ENCODE measurements around the gene CPEB3. TPM values are rescaled to one million over a fixed set of nuclear protein-coding genes. Genes with fewer than 3 reads are reported as not detected.
"Not testable (repeated sequence)": the region's sequence is repeated elsewhere in the genome, so short reads cannot be mapped to it uniquely, and the experiment has no call there.

The CPEB3 gene
- total and polyA plus RNA-seq, 9 donors = 2.3 to 6.6 (median 5.6) TPM

- Histone ChIP-seq H3K9me3 (no peaks in the 10 kb centered on the region), H3K27me3 (no peaks in the 10 kb centered on the region), H3K4me3 (no peak overlapping the region), H3K4me1 (ENCODE audit: insufficient read depth) (peaks cover 2% of the 10 kb centered on the region), H3K27ac (peak overlapping the region in 1 of 2 donors; percentile 22), H3K36me3 (no peaks in the 10 kb centered on the region)
- TF ChIP-seq EP300 (IDR thresholded peaks at IDR 0.05) = no peak
- TF ChIP-seq, protein P1, sequence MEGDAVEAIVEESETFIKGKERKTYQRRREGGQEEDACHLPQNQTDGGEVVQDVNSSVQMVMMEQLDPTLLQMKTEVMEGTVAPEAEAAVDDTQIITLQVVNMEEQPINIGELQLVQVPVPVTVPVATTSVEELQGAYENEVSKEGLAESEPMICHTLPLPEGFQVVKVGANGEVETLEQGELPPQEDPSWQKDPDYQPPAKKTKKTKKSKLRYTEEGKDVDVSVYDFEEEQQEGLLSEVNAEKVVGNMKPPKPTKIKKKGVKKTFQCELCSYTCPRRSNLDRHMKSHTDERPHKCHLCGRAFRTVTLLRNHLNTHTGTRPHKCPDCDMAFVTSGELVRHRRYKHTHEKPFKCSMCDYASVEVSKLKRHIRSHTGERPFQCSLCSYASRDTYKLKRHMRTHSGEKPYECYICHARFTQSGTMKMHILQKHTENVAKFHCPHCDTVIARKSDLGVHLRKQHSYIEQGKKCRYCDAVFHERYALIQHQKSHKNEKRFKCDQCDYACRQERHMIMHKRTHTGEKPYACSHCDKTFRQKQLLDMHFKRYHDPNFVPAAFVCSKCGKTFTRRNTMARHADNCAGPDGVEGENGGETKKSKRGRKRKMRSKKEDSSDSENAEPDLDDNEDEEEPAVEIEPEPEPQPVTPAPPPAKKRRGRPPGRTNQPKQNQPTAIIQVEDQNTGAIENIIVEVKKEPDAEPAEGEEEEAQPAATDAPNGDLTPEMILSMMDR (IDR thresholded peaks at IDR 0.05) = no peak
- no peak for TF ChIP-seq POLR2A (IDR thresholded peaks at IDR 0.05)
- DNase-seq = no peak
- intact Hi-C loops (cut with DNase I) = no loop called here
- WGBS, 3 donors = 38 to 52% (median 45%) methylated on average over 1 of the region's 1 CpG
Measured at GRCh38 chr10:92146107-92146506, 144.8 kb downstream of the CPEB3 start.

GRCh38 chr10:92142949-92143348 lies 147.9 kb downstream of the CPEB3 start:
- DNase-seq = no peak
- Histone ChIP-seq H3K27me3 (no peaks in the 10 kb centered on the region), H3K4me1 (ENCODE audit: insufficient read depth) (no peaks in the 10 kb centered on the region), H3K27ac (no peak overlapping the region), H3K9me3 (no peaks in the 10 kb centered on the region), H3K36me3 (no peaks in the 10 kb centered on the region), H3K4me3 (no peak overlapping the region)
- TF ChIP-seq, protein P1 (IDR thresholded peaks at IDR 0.05) = no peak
- TF ChIP-seq POLR2A (IDR thresholded peaks at IDR 0.05) = no peak
- TF ChIP-seq EP300 (IDR thresholded peaks at IDR 0.05) = no peak
- intact Hi-C loops (cut with DNase I) = no loop called here
- 46 to 62% (median 58%) methylated on average over 3 of the region's 3 CpGs for WGBS, 3 donors

GRCh38 chr10:92142512-92142911 lies 148.4 kb downstream of the CPEB3 start:
- TF ChIP-seq, protein P1 (IDR thresholded peaks at IDR 0.05) = no peak
- TF ChIP-seq POLR2A (IDR thresholded peaks at IDR 0.05) = no peak
- no peak for TF ChIP-seq EP300 (IDR thresholded peaks at IDR 0.05)
- Histone ChIP-seq H3K27me3 (no peaks in the 10 kb centered on the region), H3K4me1 (ENCODE audit: insufficient read depth) (no peaks in the 10 kb centered on the region), H3K27ac (peak overlapping the region in 1 of 2 donors; percentile 3), H3K9me3 (no peaks in the 10 kb centered on the region), H3K36me3 (no peaks in the 10 kb centered on the region), H3K4me3 (no peak overlapping the region)
- intact Hi-C loops (cut with DNase I) = no loop called here
- 11 to 29% (median 18%) methylated on average over 1 of the region's 1 CpG for WGBS, 3 donors
- DNase-seq = no peak

GRCh38 chr10:92141147-92141546 lies 149.7 kb downstream of the CPEB3 start:
- H3K27ac ChIP-seq; H3K27me3 ChIP-seq; H3K4me1 ChIP-seq (ENCODE audit: insufficient read depth); H3K36me3 ChIP-seq; H3K9me3 ChIP-seq; H3K4me3 ChIP-seq; DNase-seq; intact Hi-C loops (cut with DNase I): not testable (repeated sequence)
- 63% methylated on average over 2 of the region's 3 CpGs; no CpG with 5 or more reads in 2 of the 3 donors for WGBS, 3 donors

GRCh38 chr10:92134049-92134448 lies 156.8 kb downstream of the CPEB3 start:
- DNase-seq; H3K27me3 ChIP-seq; H3K9me3 ChIP-seq; H3K4me1 ChIP-seq (ENCODE audit: insufficient read depth); H3K27ac ChIP-seq; intact Hi-C loops (cut with DNase I); H3K36me3 ChIP-seq; H3K4me3 ChIP-seq: not testable (repeated sequence)
- 91 to 100% (median 96%) methylated on average over 1 of the region's 1 CpG for WGBS, 3 donors

Data from ovary (tissue), 9 donors.